ENCODE measurements around the gene AGL. TPM values are rescaled to one million over a fixed set of nuclear protein-coding genes. Genes with fewer than 3 reads are reported as not detected.
A peak's percentile ranks its signal among the peaks of the same experiment; 100 is the strongest.
"Not testable (repeated sequence)": the region's sequence is repeated elsewhere in the genome, so short reads cannot be mapped to it uniquely, and the experiment has no call there.

Gene AGL
- total RNA-seq, 2 donors from 2014 or later = 89.2 to 102 TPM

- Histone ChIP-seq H3K36me3 (ENCODE audit: control insufficient read depth, insufficient read depth, low read length) (no peaks in the 10 kb centered on the region), H3K4me3 (ENCODE audit: low read length) (no peak overlapping the region), H3K9me3 (ENCODE audit: control insufficient read depth, low read length) (peaks cover 29% of the 10 kb centered on the region), H3K27ac (ENCODE audit: low read depth, low read length) (no peak overlapping the region), H3K27me3 (ENCODE audit: control insufficient read depth, insufficient read depth, low read length, poor library complexity, severe bottlenecking) (no peaks in the 10 kb centered on the region), H3K4me1 (ENCODE audit: control insufficient read depth, insufficient read depth, low read length) (peaks cover 2% of the 10 kb centered on the region), H3K9ac (ENCODE audit: extremely low read depth, low read length, poor library complexity, severe bottlenecking) (no peak overlapping the region)
- Mint-ChIP-seq H3K27me3 (ENCODE audit: insufficient read depth) (no peaks in the 10 kb centered on the region), H3K27ac (no peak overlapping the region), H3K4me1 (peaks cover 11% of the 10 kb centered on the region), H3K36me3 (ENCODE audit: low read depth) (peaks cover 18% of the 10 kb centered on the region), H3K4me3 (no peak overlapping the region), H3K9me3 (peaks cover 30% of the 10 kb centered on the region)
- no peak for TF ChIP-seq CTCF (conservative IDR thresholded peaks at IDR 0.05)
- WGBS, 2 experiments (ENCODE audit: insufficient coverage in 1 of 2, insufficient read length in 1 of 2) = 60 to 87% methylated on average over 1 to 2 of the region's 2 CpGs
- DNase-seq = no peak
These were observed 22.2 kb upstream of the AGL start for GRCh38 chr1:99827970-99828369.

GRCh38 chr1:99829269-99829668, 20.9 kb upstream of the AGL start:
- Histone ChIP-seq H3K9ac (ENCODE audit: extremely low read depth, low read length, poor library complexity, severe bottlenecking) (no peak overlapping the region), H3K9me3 (ENCODE audit: control insufficient read depth, low read length) (peaks cover 27% of the 10 kb centered on the region), H3K27ac (ENCODE audit: low read depth, low read length) (no peak overlapping the region), H3K4me3 (ENCODE audit: low read length) (no peak overlapping the region), H3K27me3 (ENCODE audit: control insufficient read depth, insufficient read depth, low read length, poor library complexity, severe bottlenecking) (no peaks in the 10 kb centered on the region), H3K36me3 (ENCODE audit: control insufficient read depth, insufficient read depth, low read length) (no peaks in the 10 kb centered on the region), H3K4me1 (ENCODE audit: control insufficient read depth, insufficient read depth, low read length) (peaks cover 2% of the 10 kb centered on the region)
- DNase-seq = no peak
- H3K36me3 Mint-ChIP-seq (ENCODE audit: low read depth) = peaks cover 20% of the 10 kb centered on the region
- H3K4me3 Mint-ChIP-seq = no peak overlapping the region
- H3K9me3 Mint-ChIP-seq = peaks cover 33% of the 10 kb centered on the region
- TF ChIP-seq CTCF (conservative IDR thresholded peaks at IDR 0.05) = no peak
- no peak overlapping the region for H3K27ac Mint-ChIP-seq
- no peaks in the 10 kb centered on the region for H3K27me3 Mint-ChIP-seq (ENCODE audit: insufficient read depth)
- WGBS, 2 experiments (ENCODE audit: insufficient coverage in 1 of 2, insufficient read length in 1 of 2) = 86 to 88% methylated on average over 2 of the region's 2 CpGs
- H3K4me1 Mint-ChIP-seq = peaks cover 11% of the 10 kb centered on the region

- H3K4me3 Mint-ChIP-seq; H3K27me3 ChIP-seq (ENCODE audit: control insufficient read depth, insufficient read depth, low read length, poor library complexity, severe bottlenecking); H3K9ac ChIP-seq (ENCODE audit: extremely low read depth, low read length, poor library complexity, severe bottlenecking); H3K27me3 Mint-ChIP-seq (ENCODE audit: insufficient read depth); H3K27ac ChIP-seq (ENCODE audit: low read depth, low read length); H3K4me1 ChIP-seq (ENCODE audit: control insufficient read depth, insufficient read depth, low read length); H3K36me3 ChIP-seq (ENCODE audit: control insufficient read depth, insufficient read depth, low read length); H3K4me3 ChIP-seq (ENCODE audit: low read length); H3K27ac Mint-ChIP-seq; DNase-seq: not testable (repeated sequence)
- WGBS, 2 experiments (ENCODE audit: insufficient coverage in 1 of 2, insufficient read length in 1 of 2) = 98% methylated on average over 5 of the region's 7 CpGs; no CpG with 5 or more reads in 1 of the 2 experiments
- peaks cover 25% of the 10 kb centered on the region for H3K9me3 Mint-ChIP-seq
- H3K4me1 Mint-ChIP-seq = peaks cover 25% of the 10 kb centered on the region
- H3K9me3 ChIP-seq (ENCODE audit: control insufficient read depth, low read length) = peaks cover 22% of the 10 kb centered on the region
- peaks cover 12% of the 10 kb centered on the region for H3K36me3 Mint-ChIP-seq (ENCODE audit: low read depth)
These were observed 16.2 kb upstream of the AGL start for GRCh38 chr1:99833911-99834310.

GRCh38 chr1:99836171-99837103, 13.7 kb upstream of the AGL start:
- H3K9ac ChIP-seq (ENCODE audit: extremely low read depth, low read length, poor library complexity, severe bottlenecking) = peak overlapping the region; percentile 89
- peak overlapping the region; percentile 95 for H3K27ac Mint-ChIP-seq
- H3K9me3 Mint-ChIP-seq = peaks cover 43% of the 10 kb centered on the region
- H3K27ac ChIP-seq (ENCODE audit: low read depth, low read length) = peak overlapping the region; percentile 77
- not testable (repeated sequence) for H3K27me3 ChIP-seq (ENCODE audit: control insufficient read depth, insufficient read depth, low read length, poor library complexity, severe bottlenecking); H3K27me3 Mint-ChIP-seq (ENCODE audit: insufficient read depth); H3K36me3 ChIP-seq (ENCODE audit: control insufficient read depth, insufficient read depth, low read length); H3K4me1 ChIP-seq (ENCODE audit: control insufficient read depth, insufficient read depth, low read length)
- peaks cover 25% of the 10 kb centered on the region for H3K4me1 Mint-ChIP-seq
- H3K9me3 ChIP-seq (ENCODE audit: control insufficient read depth, low read length) = peaks cover 48% of the 10 kb centered on the region
- WGBS, 2 experiments (ENCODE audit: insufficient coverage in 1 of 2, insufficient read length in 1 of 2) = 52 to 70% methylated on average over 4 to 6 of the region's 7 CpGs
- peak overlapping the region; percentile 58 for H3K4me3 ChIP-seq (ENCODE audit: low read length)
- H3K36me3 Mint-ChIP-seq (ENCODE audit: low read depth) = peaks cover 20% of the 10 kb centered on the region
- H3K4me3 Mint-ChIP-seq = peak overlapping the region; percentile 38
- DNase-seq = peak; percentile 79

GRCh38 chr1:99840353-99840752, 9.8 kb upstream of the AGL start:
- not testable (repeated sequence) for H3K9ac ChIP-seq (ENCODE audit: extremely low read depth, low read length, poor library complexity, severe bottlenecking); H3K27ac Mint-ChIP-seq; DNase-seq; H3K36me3 ChIP-seq (ENCODE audit: control insufficient read depth, insufficient read depth, low read length); H3K27me3 ChIP-seq (ENCODE audit: control insufficient read depth, insufficient read depth, low read length, poor library complexity, severe bottlenecking); H3K4me3 Mint-ChIP-seq; H3K4me1 ChIP-seq (ENCODE audit: control insufficient read depth, insufficient read depth, low read length); H3K27ac ChIP-seq (ENCODE audit: low read depth, low read length); H3K27me3 Mint-ChIP-seq (ENCODE audit: insufficient read depth)
- H3K4me3 ChIP-seq (ENCODE audit: low read length) = peak overlapping the region; percentile 62
- WGBS, 2 experiments (ENCODE audit: insufficient coverage in 1 of 2, insufficient read length in 1 of 2) = 57 to 78% methylated on average over 2 to 3 of the region's 3 CpGs
- H3K4me1 Mint-ChIP-seq = peaks cover 25% of the 10 kb centered on the region
- H3K36me3 Mint-ChIP-seq (ENCODE audit: low read depth) = peaks cover 10% of the 10 kb centered on the region
- H3K9me3 Mint-ChIP-seq = peaks cover 32% of the 10 kb centered on the region
- H3K9me3 ChIP-seq (ENCODE audit: control insufficient read depth, low read length) = peaks cover 50% of the 10 kb centered on the region
